Thoracic aorta (tissue), 2 donors: ENCODE measurements around the gene IGLL5. TPM values are rescaled to one million over a fixed set of nuclear protein-coding genes. Genes with fewer than 3 reads are reported as not detected.

Experiments
- ATAC-seq: fragments of 150-250 bp; one replicate; pipeline ENCODE4 v1.8.0; 2017; ENCODE audit warnings: low read depth; ENCODE audit not compliant: insufficient number of reproducible peaks, low FRiP score
- DNase-seq: peaks from one replicate; pipeline ENCODE4 v3.0.0-alpha.2; 2020; ENCODE audit warnings: low spot score
- H3K27ac ChIP-seq, 2 donors: fragments of 200-600 bp; sonication (generic); 1 replicate in 1 of 2; 2 replicates in 1 of 2; pipeline ENCODE4 v1.5.1; 2016; ENCODE audit warnings: mild to moderate bottlenecking in 2 of 2, moderate library complexity in 2 of 2
- H3K27me3 ChIP-seq: fragments of 200-600 bp; sonication (generic); replicated peaks from 2 replicates; pipeline ENCODE4 v1.6.0; 2016; ENCODE audit warnings: mild to moderate bottlenecking; ENCODE audit not compliant: insufficient read depth
- H3K36me3 ChIP-seq: fragments of 200-600 bp; sonication (generic); one replicate; pipeline ENCODE4 v1.5.1; 2016
- H3K4me1 ChIP-seq, 2 donors: fragments of 200-600 bp; sonication (generic); 1 replicate in 1 of 2; 2 replicates in 1 of 2; pipeline versions ENCODE4 v1.5.1 to v1.6.0; 2016; ENCODE audit warnings: low read depth in 2 of 2, mild to moderate bottlenecking in 1 of 2; ENCODE audit not compliant: control insufficient read depth in 1 of 2
- H3K4me3 ChIP-seq: fragments of 200-600 bp; sonication (generic); 2 replicates; pipeline ENCODE4 v1.5.1; 2016; ENCODE audit warnings: mild to moderate bottlenecking
- H3K9me3 ChIP-seq: fragments of 200-600 bp; sonication (generic); 2 replicates; pipeline ENCODE4 v1.5.1; 2016
- total RNA-seq, 2 donors: library from RNA; depleted of rRNA; stranded (reverse); fragments of >200 nt; gene quantifications; one replicate each; pipeline versions ENCODE4 v1.1.0 to v1.2.3, GENCODE V29; 2016
- TF ChIP-seq, protein P1 (sequence below): fragments of 200-600 bp; sonication (generic); IDR thresholded peaks from one replicate; pipeline ENCODE4 v1.5.1; 2019; ENCODE audit warnings: antibody characterized with exemption

The IGLL5 gene
- total RNA-seq, 2 donors from 2014 or later = 4.3 TPM; not detected in 1

DNA sequence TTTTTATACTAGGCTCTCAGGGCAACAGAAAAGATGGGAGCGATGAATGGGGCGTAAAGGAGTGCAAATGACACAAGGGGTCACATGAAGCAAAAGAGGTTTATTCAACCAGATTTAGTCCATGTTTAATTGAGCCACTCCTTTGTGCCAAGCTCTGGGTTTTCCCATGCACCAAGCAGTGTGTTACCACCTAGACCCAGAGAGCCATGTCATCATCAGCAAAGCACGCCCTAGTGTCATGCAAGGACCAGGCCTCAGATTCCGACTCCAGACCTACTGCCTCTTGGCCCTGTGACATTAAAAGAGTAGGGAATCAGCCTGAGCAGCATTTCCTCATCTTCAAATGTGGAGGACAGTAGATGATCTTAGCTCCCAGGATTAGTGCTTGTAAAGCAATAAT lies 1.1 kb upstream of the IGLL5 start:
- Histone ChIP-seq H3K27me3 (no peaks in the 10 kb centered on the region), H3K27ac (no peak overlapping the region), H3K9me3 (no peaks in the 10 kb centered on the region), H3K4me3 (no peak overlapping the region), H3K4me1 (no peaks in the 10 kb centered on the region), H3K36me3 (no peaks in the 10 kb centered on the region)
- ATAC-seq = no peak
- TF ChIP-seq, protein P1, sequence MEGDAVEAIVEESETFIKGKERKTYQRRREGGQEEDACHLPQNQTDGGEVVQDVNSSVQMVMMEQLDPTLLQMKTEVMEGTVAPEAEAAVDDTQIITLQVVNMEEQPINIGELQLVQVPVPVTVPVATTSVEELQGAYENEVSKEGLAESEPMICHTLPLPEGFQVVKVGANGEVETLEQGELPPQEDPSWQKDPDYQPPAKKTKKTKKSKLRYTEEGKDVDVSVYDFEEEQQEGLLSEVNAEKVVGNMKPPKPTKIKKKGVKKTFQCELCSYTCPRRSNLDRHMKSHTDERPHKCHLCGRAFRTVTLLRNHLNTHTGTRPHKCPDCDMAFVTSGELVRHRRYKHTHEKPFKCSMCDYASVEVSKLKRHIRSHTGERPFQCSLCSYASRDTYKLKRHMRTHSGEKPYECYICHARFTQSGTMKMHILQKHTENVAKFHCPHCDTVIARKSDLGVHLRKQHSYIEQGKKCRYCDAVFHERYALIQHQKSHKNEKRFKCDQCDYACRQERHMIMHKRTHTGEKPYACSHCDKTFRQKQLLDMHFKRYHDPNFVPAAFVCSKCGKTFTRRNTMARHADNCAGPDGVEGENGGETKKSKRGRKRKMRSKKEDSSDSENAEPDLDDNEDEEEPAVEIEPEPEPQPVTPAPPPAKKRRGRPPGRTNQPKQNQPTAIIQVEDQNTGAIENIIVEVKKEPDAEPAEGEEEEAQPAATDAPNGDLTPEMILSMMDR = no peak
- DNase-seq = no peak

DNA sequence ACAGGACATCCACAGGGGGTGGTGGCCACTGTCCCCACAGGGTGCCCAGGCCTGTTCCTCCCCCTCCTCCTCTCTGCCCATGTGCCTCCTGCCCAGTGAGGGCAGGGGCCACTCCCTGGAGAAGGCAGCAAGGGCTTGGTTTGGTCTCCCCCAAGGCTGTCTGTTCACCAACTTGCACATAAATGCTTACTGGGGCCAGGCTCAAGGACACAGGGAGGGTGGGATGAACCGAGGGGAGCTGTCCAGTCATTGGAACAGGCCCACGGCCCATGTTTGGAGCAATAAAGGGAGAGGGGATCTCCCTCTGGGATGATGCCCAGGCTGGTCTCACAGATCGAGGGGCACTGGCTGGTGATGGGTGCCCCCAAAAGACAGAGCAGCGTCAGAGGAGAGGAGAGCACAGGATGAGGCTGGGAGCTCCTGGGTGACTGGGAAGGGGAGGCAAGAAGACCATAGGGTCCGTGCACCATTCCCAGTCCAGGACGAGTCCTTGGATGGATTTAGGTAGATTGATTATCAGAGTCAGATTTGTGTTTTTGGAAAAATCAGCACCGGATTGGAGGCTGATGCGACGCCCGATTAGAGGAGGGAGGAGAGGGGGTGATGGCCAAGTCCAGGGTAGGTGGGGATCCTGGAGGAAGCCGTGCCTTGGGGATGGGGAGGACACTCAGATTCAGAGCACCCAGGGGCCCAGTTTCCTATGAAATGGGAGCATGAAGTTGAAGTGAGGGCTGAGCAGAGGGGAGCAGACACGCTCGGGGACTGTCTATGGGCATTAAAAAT lies 1.1 kb downstream of the IGLL5 start:
- TF ChIP-seq, protein P1 = no peak
- DNase-seq = no peak
- Histone ChIP-seq H3K4me1 (no peaks in the 10 kb centered on the region), H3K9me3 (no peaks in the 10 kb centered on the region), H3K4me3 (no peak overlapping the region), H3K27me3 (no peaks in the 10 kb centered on the region), H3K36me3 (no peaks in the 10 kb centered on the region), H3K27ac (no peak overlapping the region)
- ATAC-seq = no peak

DNA sequence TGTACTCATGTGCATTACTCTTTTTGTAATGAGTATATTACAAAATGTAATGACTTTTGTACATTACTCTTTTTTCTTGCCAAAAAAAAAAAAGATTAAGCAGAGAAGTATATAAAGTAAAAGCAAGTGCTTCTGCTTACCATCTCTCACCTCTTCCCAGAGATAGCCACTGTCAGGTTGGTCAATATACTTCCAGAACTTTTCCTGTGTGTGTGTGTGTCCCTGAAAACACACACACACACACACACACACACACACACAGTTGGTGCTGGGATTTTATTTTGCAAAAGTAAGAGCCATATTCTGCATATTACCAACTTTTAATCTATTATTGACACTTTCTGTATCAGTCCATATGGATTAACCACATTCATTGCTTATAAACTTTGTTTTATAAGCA lies 2.5 kb downstream of the IGLL5 start:
- Histone ChIP-seq H3K27me3 (no peaks in the 10 kb centered on the region), H3K36me3 (no peaks in the 10 kb centered on the region), H3K27ac (no peak overlapping the region), H3K4me1 (no peaks in the 10 kb centered on the region), H3K9me3 (no peaks in the 10 kb centered on the region), H3K4me3 (no peak overlapping the region)
- DNase-seq (no peak), ATAC-seq (no peak)
- TF ChIP-seq, protein P1 = no peak

DNA sequence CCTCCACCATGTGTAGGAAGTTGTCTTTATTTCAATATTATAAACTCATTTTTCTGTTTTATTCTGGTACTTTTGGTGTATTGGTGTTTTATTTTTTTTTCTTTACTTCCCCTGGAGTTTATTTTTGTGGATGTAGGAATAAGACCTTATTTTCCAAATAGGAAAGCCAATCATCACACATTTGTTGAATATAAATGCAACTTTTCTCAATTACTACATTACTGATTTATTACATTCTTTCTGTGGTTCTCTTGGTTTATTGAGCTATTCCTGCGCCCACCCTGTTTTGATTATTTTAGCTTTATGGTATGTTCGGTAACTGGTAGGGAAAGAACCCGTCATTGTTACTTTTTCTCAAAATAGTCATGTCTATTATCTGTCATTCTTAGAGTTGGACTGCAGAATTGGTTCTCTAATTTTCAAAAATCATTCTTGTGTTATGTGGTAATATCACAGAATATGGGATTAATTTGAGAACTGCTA lies 3.6 kb downstream of the IGLL5 start:
- no peaks in the 10 kb centered on the region for H3K36me3 ChIP-seq
- H3K27ac ChIP-seq = no peak overlapping the region
- no peak for ATAC-seq
- TF ChIP-seq, protein P1 = no peak
- H3K27me3 ChIP-seq = no peaks in the 10 kb centered on the region
- DNase-seq = no peak
- H3K4me1 ChIP-seq = no peaks in the 10 kb centered on the region
- H3K9me3 ChIP-seq = no peaks in the 10 kb centered on the region
- H3K4me3 ChIP-seq = no peak overlapping the region

DNA sequence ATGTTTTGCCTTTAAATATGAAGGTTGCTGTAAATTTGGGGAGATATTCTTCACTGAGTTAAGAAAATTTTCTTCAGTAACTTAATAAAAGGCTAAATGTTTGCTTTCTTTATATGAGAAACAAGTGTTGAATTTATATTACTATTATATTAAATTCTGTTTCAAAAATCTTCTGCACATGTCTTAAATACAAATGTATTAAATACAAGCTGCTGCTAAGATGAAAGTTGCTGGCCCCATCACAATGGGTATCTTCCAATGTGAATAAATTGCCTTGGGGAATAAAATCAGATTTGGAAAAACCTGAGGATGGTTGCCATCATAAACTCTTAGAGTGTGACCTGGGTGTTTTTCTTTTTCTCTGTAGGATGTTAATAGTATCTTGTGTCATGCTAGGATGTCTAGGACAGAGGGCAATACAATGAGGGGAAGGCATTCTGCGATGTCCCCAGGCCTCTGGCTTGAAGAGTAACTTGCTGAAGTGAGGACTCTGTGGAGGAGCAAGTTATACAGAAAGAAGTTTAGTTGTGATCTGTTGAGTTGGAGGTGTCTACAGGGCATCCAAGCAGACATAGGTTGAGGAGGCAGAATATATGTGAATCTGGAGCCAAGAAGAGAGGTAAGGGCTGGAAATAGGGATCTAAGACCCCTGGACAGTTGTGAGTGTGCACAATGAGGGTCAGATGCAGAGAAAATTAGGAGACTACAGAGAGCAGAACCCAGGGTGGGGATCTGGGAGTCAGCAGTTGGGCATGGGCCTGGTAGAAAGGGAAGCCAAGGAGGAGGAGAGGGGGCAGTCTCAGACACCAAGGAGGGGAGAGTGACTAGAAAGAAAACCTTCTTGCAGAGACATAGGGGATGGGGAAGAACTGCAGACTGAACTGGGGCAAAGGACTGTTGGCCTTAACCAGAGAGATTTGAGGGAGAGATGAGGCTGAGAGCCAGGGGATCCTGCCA lies 4.8 kb downstream of the IGLL5 start:
- DNase-seq (no peak), ATAC-seq (no peak)
- no peaks in the 10 kb centered on the region for H3K27me3 ChIP-seq
- no peaks in the 10 kb centered on the region for H3K36me3 ChIP-seq
- no peaks in the 10 kb centered on the region for H3K9me3 ChIP-seq
- TF ChIP-seq, protein P1 = no peak
- no peaks in the 10 kb centered on the region for H3K4me1 ChIP-seq
- H3K4me3 ChIP-seq = no peak overlapping the region
- H3K27ac ChIP-seq = no peak overlapping the region
